GM19468 (cell line): ENCODE results near the gene SH2D5.

Experiments used
- ATAC-seq: cut with Tn5 transposase; IDR thresholded peaks from one replicate; pipeline ENCODE4 v1.9.1; 2021; ENCODE audit warnings: mild to moderate bottlenecking, moderate library complexity, moderate number of reproducible peaks; ENCODE audit not compliant: unreplicated experiment; ENCODE audit errors: extremely low read depth

Gene SH2D5

DNA sequence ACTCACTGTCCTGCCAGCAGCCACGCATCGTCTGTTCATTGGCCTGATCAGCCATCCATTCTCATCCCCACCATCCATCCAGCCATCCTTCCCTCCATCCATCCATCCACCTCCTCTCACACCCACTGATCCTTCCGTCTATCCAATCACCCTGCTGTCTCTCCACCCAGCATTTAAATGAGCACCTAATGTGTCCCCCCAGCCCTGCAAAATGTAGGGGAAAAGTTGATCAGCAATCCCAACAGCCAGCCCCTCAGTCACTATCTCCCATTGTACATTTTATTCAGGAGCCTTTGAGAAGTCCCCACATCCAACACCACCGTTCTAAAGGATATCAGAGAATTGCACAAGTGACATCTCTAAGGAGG lies 60.3 kb downstream of the SH2D5 start:
- no peak for ATAC-seq

- no peak for ATAC-seq
Observed at GRCh38 chr1:20670936-20671335, 61.6 kb downstream of the SH2D5 start.
